Measurements from ENCODE around the gene FGF23.

Gene FGF23

GRCh38 chr12:4320497-4320852 is 59.0 kb downstream of the FGF23 start:
- H3K14ac ChIP-seq (ENCODE audit: low read length): no peak overlapping the region
- no CpG with 5 or more reads among the region's 13 CpGs for WGBS, 2 donors (ENCODE audit: extremely low coverage in 2 of 2, insufficient read length in 2 of 2, insufficient replicate concordance in 1 of 2)
- H2BK12ac ChIP-seq (ENCODE audit: low read length): no peak overlapping the region

More at GRCh38 chr12:4320497-4320852, 59.0 kb downstream of the FGF23 start:
- Histone ChIP-seq H2BK120ac (ENCODE audit: low read depth, low read length) (no peak overlapping the region), H3K4me2 (ENCODE audit: insufficient read depth, low read length, poor library complexity, severe bottlenecking) (peak overlapping the region; percentile 51), H2BK15ac (ENCODE audit: low read length) (peak overlapping the region; percentile 38), H3K4me1 (ENCODE audit: control insufficient read depth in 2 of 2, insufficient read depth in 1 of 2, low read depth in 1 of 2, low read length in 2 of 2) (no peaks in the 10 kb centered on the region), H4K91ac (ENCODE audit: low read depth, low read length, poor library complexity) (no peak overlapping the region), H3K9ac (ENCODE audit: low read depth, low read length, poor library complexity) (peak overlapping the region; percentile 86), H3K18ac (ENCODE audit: low read length) (peak overlapping the region; percentile 93), H3K27ac (replicated peaks; ENCODE audit: low read length) (peak overlapping the region; percentile 83), H4K8ac (ENCODE audit: low read depth, low read length) (no peak overlapping the region), H3K4me3 (ENCODE audit: low read length in 2 of 2) (peak overlapping the region; percentile 84 to 88), H3K23ac (ENCODE audit: low read depth, low read length, poor library complexity) (peak overlapping the region; percentile 100), H3K79me1 (ENCODE audit: low read depth, low read length) (peaks cover 5% of the 10 kb centered on the region), H3K27me3 (ENCODE audit: control insufficient read depth in 3 of 3, insufficient read depth in 3 of 3, low read depth in 1 of 3, low read length in 3 of 3) (no peaks in the 10 kb centered on the region), H2AFZ (ENCODE audit: low read length) (peak overlapping the region; percentile 95), H3K4ac (ENCODE audit: low read length) (no peak overlapping the region), H2BK5ac (ENCODE audit: low read length) (peak overlapping the region; percentile 70), H2AK5ac (ENCODE audit: low read depth, low read length) (no peak overlapping the region), H3K36me3 (replicated peaks in 1 of 2; ENCODE audit: control insufficient read depth in 2 of 2, insufficient read depth in 2 of 2, low read length in 2 of 2) (peaks cover 5 to 15% of the 10 kb centered on the region in 2 donors), H3K9me3 (replicated peaks in 1 of 2; ENCODE audit: control insufficient read depth in 2 of 2, insufficient read depth in 1 of 2, low read depth in 1 of 2, low read length in 2 of 2) (no peaks in the 10 kb centered on the region)
- peak; percentile 11 for DNase-seq (ENCODE audit: low spot score)

Data from neuronal stem cell (in vitro differentiated cells).